Stimulated activated memory B cell treated with anti-CD40 and anti-IgM and Interleukin-4, amounts not matched to agents 10 μg/mL and 1 μg/mL and 100 μg/mL, for 72 hours (primary cell): ENCODE measurements around the gene PLEKHH3.
"Not testable (repeated sequence)": the region's sequence is repeated elsewhere in the genome, so short reads cannot be mapped to it uniquely, and the experiment has no call there.

Source experiments
- ATAC-seq: fragments of 150-1000 bp; cut with Tn5 transposase; 2 replicates; pipeline ENCODE4 v1.10.0; 2021
- H3K27ac Mint-ChIP-seq: one replicate; pipeline ENCODE4 v1.8.0; 2022; ENCODE audit warnings: mild to moderate bottlenecking, mixed read lengths
- H3K27me3 Mint-ChIP-seq: one replicate; pipeline ENCODE4 v1.8.0; 2022; ENCODE audit warnings: mixed read lengths
- H3K36me3 Mint-ChIP-seq: one replicate; pipeline ENCODE4 v1.8.0; 2022; ENCODE audit warnings: mixed read lengths
- H3K4me1 Mint-ChIP-seq: one replicate; pipeline ENCODE4 v1.8.0; 2022; ENCODE audit warnings: mixed read lengths
- H3K4me3 Mint-ChIP-seq: one replicate; pipeline ENCODE4 v1.8.0; 2022; ENCODE audit warnings: mild to moderate bottlenecking, moderate library complexity, mixed read lengths
- H3K9me3 Mint-ChIP-seq: one replicate; pipeline ENCODE4 v1.8.0; 2022; ENCODE audit warnings: mixed read lengths

PLEKHH3 gene

GRCh38 chr17:42642336-42642735 lies 34.5 kb downstream of the PLEKHH3 start:
- Mint-ChIP-seq H3K36me3 (no peaks in the 10 kb centered on the region), H3K4me3 (no peak overlapping the region), H3K27me3 (peaks cover 26% of the 10 kb centered on the region), H3K27ac (no peak overlapping the region), H3K9me3 (no peaks in the 10 kb centered on the region), H3K4me1 (no peaks in the 10 kb centered on the region)
- ATAC-seq: no peak

- Mint-ChIP-seq H3K4me1 (no peaks in the 10 kb centered on the region), H3K27ac (no peak overlapping the region), H3K9me3 (no peaks in the 10 kb centered on the region), H3K36me3 (no peaks in the 10 kb centered on the region), H3K4me3 (no peak overlapping the region), H3K27me3 (peaks cover 17% of the 10 kb centered on the region)
- no peak for ATAC-seq
These were observed 36.7 kb downstream of the PLEKHH3 start for GRCh38 chr17:42640121-42640520.

GRCh38 chr17:42639525-42640113 lies 37.2 kb downstream of the PLEKHH3 start:
- Mint-ChIP-seq H3K36me3 (no peaks in the 10 kb centered on the region), H3K4me1 (no peaks in the 10 kb centered on the region), H3K27ac (no peak overlapping the region), H3K9me3 (no peaks in the 10 kb centered on the region), H3K4me3 (no peak overlapping the region), H3K27me3 (peaks cover 17% of the 10 kb centered on the region)
- ATAC-seq: no peak

- Mint-ChIP-seq H3K27me3 (no peaks in the 10 kb centered on the region), H3K36me3 (no peaks in the 10 kb centered on the region), H3K9me3 (no peaks in the 10 kb centered on the region), H3K4me1 (no peaks in the 10 kb centered on the region), H3K27ac (no peak overlapping the region), H3K4me3 (no peak overlapping the region)
- ATAC-seq: no peak
These were observed 43.8 kb downstream of the PLEKHH3 start for GRCh38 chr17:42632949-42633444.

- ATAC-seq: no peak
- Mint-ChIP-seq H3K4me1 (no peaks in the 10 kb centered on the region), H3K9me3 (no peaks in the 10 kb centered on the region), H3K27ac (no peak overlapping the region), H3K36me3 (no peaks in the 10 kb centered on the region), H3K4me3 (no peak overlapping the region), H3K27me3 (no peaks in the 10 kb centered on the region)
These were observed 47.3 kb downstream of the PLEKHH3 start for GRCh38 chr17:42629411-42630009.

- not testable (repeated sequence) for H3K4me1 Mint-ChIP-seq, H3K27ac Mint-ChIP-seq, ATAC-seq, H3K4me3 Mint-ChIP-seq, H3K36me3 Mint-ChIP-seq, H3K27me3 Mint-ChIP-seq, H3K9me3 Mint-ChIP-seq
These were observed 49.6 kb downstream of the PLEKHH3 start for GRCh38 chr17:42627032-42627764.

GRCh38 chr17:42623732-42624596 lies 52.8 kb downstream of the PLEKHH3 start:
- H3K9me3 Mint-ChIP-seq: no peaks in the 10 kb centered on the region
- ATAC-seq: no peak
- no peaks in the 10 kb centered on the region for H3K27me3 Mint-ChIP-seq
- H3K4me3 Mint-ChIP-seq: no peak overlapping the region
- no peaks in the 10 kb centered on the region for H3K36me3 Mint-ChIP-seq
- H3K4me1 Mint-ChIP-seq: peaks cover 9% of the 10 kb centered on the region
- H3K27ac Mint-ChIP-seq: no peak overlapping the region

- Mint-ChIP-seq H3K9me3 (no peaks in the 10 kb centered on the region), H3K27me3 (no peaks in the 10 kb centered on the region), H3K4me3 (no peak overlapping the region), H3K36me3 (no peaks in the 10 kb centered on the region), H3K27ac (no peak overlapping the region), H3K4me1 (peaks cover 16% of the 10 kb centered on the region)
- ATAC-seq: no peak
These were observed 53.5 kb downstream of the PLEKHH3 start for GRCh38 chr17:42623271-42623670.

GRCh38 chr17:42621987-42622386 lies 54.8 kb downstream of the PLEKHH3 start:
- ATAC-seq, H3K36me3 Mint-ChIP-seq, H3K27me3 Mint-ChIP-seq, H3K4me3 Mint-ChIP-seq, H3K27ac Mint-ChIP-seq, H3K9me3 Mint-ChIP-seq: not testable (repeated sequence)
- H3K4me1 Mint-ChIP-seq: peaks cover 24% of the 10 kb centered on the region

GRCh38 chr17:42618442-42619150 lies 58.2 kb downstream of the PLEKHH3 start:
- Mint-ChIP-seq H3K4me1 (peaks cover 24% of the 10 kb centered on the region), H3K27me3 (no peaks in the 10 kb centered on the region), H3K9me3 (no peaks in the 10 kb centered on the region), H3K27ac (peak overlapping the region; percentile 77), H3K36me3 (peaks cover 24% of the 10 kb centered on the region), H3K4me3 (peak overlapping the region; percentile 61)
- peak; percentile 77 for ATAC-seq

GRCh38 chr17:42617956-42618431 lies 58.8 kb downstream of the PLEKHH3 start:
- Mint-ChIP-seq H3K27ac (peak overlapping the region; percentile 77), H3K27me3 (no peaks in the 10 kb centered on the region), H3K9me3 (no peaks in the 10 kb centered on the region), H3K36me3 (peaks cover 30% of the 10 kb centered on the region), H3K4me1 (peaks cover 24% of the 10 kb centered on the region), H3K4me3 (peak overlapping the region; percentile 26)
- ATAC-seq: peak; percentile 21
